ENCODE data around the gene LRRC45.

LRRC45 gene

GRCh38 chr17:81994593-81995462 is 28.3 kb upstream of the LRRC45 start:
- no peak for DNase-seq (ENCODE audit: low read depth in 1 of 2, low spot score in 1 of 2)
- no peaks in the 10 kb centered on the region for H3K27me3 ChIP-seq (ENCODE audit: insufficient read depth, poor library complexity, severe bottlenecking)
- H3K4me3 ChIP-seq (replicated peaks; ENCODE audit: insufficient read depth, low read length): no peak overlapping the region
- TF ChIP-seq CTCF (IDR thresholded peaks at IDR 0.05; ENCODE audit: insufficient read depth, low read length) (no peak), REST (IDR thresholded peaks at IDR 0.05; ENCODE audit: insufficient replicate concordance, low read depth) (no peak), POLR2AphosphoS5 (IDR thresholded peaks at IDR 0.05; ENCODE audit: low read depth) (no peak), SPI1 (IDR thresholded peaks at IDR 0.05; ENCODE audit: borderline replicate concordance, low read depth) (no peak), GABPA (IDR thresholded peaks at IDR 0.05; ENCODE audit: low read depth) (no peak)
- no peak overlapping the region for H3K27ac ChIP-seq (replicated peaks)

GRCh38 chr17:81995463-81996231 is 27.5 kb upstream of the LRRC45 start:
- Histone ChIP-seq H3K27me3 (ENCODE audit: insufficient read depth, poor library complexity, severe bottlenecking) (no peaks in the 10 kb centered on the region), H3K4me3 (replicated peaks; ENCODE audit: insufficient read depth, low read length) (no peak overlapping the region), H3K27ac (replicated peaks) (no peak overlapping the region)
- no peak for DNase-seq (ENCODE audit: low read depth in 1 of 2, low spot score in 1 of 2)
- TF ChIP-seq REST (IDR thresholded peaks at IDR 0.05; ENCODE audit: insufficient replicate concordance, low read depth) (no peak), CTCF (IDR thresholded peaks at IDR 0.05; ENCODE audit: insufficient read depth, low read length) (no peak), SPI1 (IDR thresholded peaks at IDR 0.05; ENCODE audit: borderline replicate concordance, low read depth) (no peak), POLR2AphosphoS5 (IDR thresholded peaks at IDR 0.05; ENCODE audit: low read depth) (no peak), GABPA (IDR thresholded peaks at IDR 0.05; ENCODE audit: low read depth) (no peak)

- no peak for TF ChIP-seq POLR2AphosphoS5 (IDR thresholded peaks at IDR 0.05; ENCODE audit: low read depth)
- TF ChIP-seq GABPA (IDR thresholded peaks at IDR 0.05; ENCODE audit: low read depth): no peak
- TF ChIP-seq CTCF (IDR thresholded peaks at IDR 0.05; ENCODE audit: insufficient read depth, low read length): no peak
- no peak for TF ChIP-seq SPI1 (IDR thresholded peaks at IDR 0.05; ENCODE audit: borderline replicate concordance, low read depth)
- no peak for TF ChIP-seq REST (IDR thresholded peaks at IDR 0.05; ENCODE audit: insufficient replicate concordance, low read depth)
- H3K4me3 ChIP-seq (replicated peaks; ENCODE audit: insufficient read depth, low read length): no peak overlapping the region
- H3K27me3 ChIP-seq (ENCODE audit: insufficient read depth, poor library complexity, severe bottlenecking): no peaks in the 10 kb centered on the region
- no peak overlapping the region for H3K27ac ChIP-seq (replicated peaks)
- DNase-seq (ENCODE audit: low read depth in 1 of 2, low spot score in 1 of 2): no peak
Measured at GRCh38 chr17:81996232-81996756, 26.8 kb upstream of the LRRC45 start.

Data from HL-60 (cell line).